NCI-H524 (cell line): ENCODE data around the gene SP1.
"Not testable (repeated sequence)": the region's sequence is repeated elsewhere in the genome, so short reads cannot be mapped to it uniquely, and the experiment has no call there.

Experiments used
- DNase-seq, 2 experiments: peaks; one replicate each; lab custom pipeline; 2025; lab: John Stamatoyannopoulos, UW

SP1 gene

GRCh38 chr12:53414756-53415417 is 34.9 kb downstream of the SP1 start:
- DNase-seq = no peak

- DNase-seq = not testable (repeated sequence)
These were observed 35.9 kb downstream of the SP1 start for GRCh38 chr12:53415752-53416389.

GRCh38 chr12:53417291-53417816 is 37.4 kb downstream of the SP1 start:
- not testable (repeated sequence) for DNase-seq

- DNase-seq = no peak
These were observed 38.2 kb downstream of the SP1 start for GRCh38 chr12:53418221-53418620.

GRCh38 chr12:53419756-53420155 is 39.8 kb downstream of the SP1 start:
- DNase-seq = no peak

GRCh38 chr12:53422247-53422646 is 42.3 kb downstream of the SP1 start:
- not testable (repeated sequence) for DNase-seq

GRCh38 chr12:53423597-53423996 is 43.6 kb downstream of the SP1 start, which contains the start of gene AMHR2:
Gene AMHR2, plus strand, starts transcription at chr12:53423855. Its CDS starts 80 bp downstream, at chr12:53423935.
- no peak for DNase-seq

- no peak for DNase-seq
These were observed 44.9 kb downstream of the SP1 start for GRCh38 chr12:53424626-53425514.

GRCh38 chr12:53425515-53426150 is 45.7 kb downstream of the SP1 start:
- DNase-seq = no peak

- DNase-seq = no peak
These were observed 48.1 kb downstream of the SP1 start for GRCh38 chr12:53427905-53428594.

GRCh38 chr12:53428741-53429140 is 48.8 kb downstream of the SP1 start:
- DNase-seq = no peak

- no peak for DNase-seq
These were observed 50.1 kb downstream of the SP1 start for GRCh38 chr12:53430116-53430515.

GRCh38 chr12:53431187-53431586 is 51.2 kb downstream of the SP1 start:
- no peak for DNase-seq

GRCh38 chr12:53435326-53435725 is 55.4 kb downstream of the SP1 start:
- DNase-seq = not testable (repeated sequence)

- DNase-seq = not testable (repeated sequence)
These were observed 59.6 kb downstream of the SP1 start for GRCh38 chr12:53439582-53439981.

GRCh38 chr12:53441040-53441833 is 61.3 kb downstream of the SP1 start, which contains the start of gene PRR13:
Gene PRR13, plus strand, starts transcription at chr12:53441734. Its CDS starts 981 bp downstream, at chr12:53442715.
- DNase-seq = peak; percentile 95 to 99

GRCh38 chr12:53443955-53444354 is 64.0 kb downstream of the SP1 start:
- DNase-seq = no peak

- not testable (repeated sequence) for DNase-seq
These were observed 64.8 kb downstream of the SP1 start for GRCh38 chr12:53444593-53445325.

- no peak for DNase-seq
These were observed 71.0 kb downstream of the SP1 start for GRCh38 chr12:53450936-53451335.
